Erythroblast (primary cell): ENCODE results near the gene AP1B1.

ENCODE experiments used
- DNase-seq, 2 experiments: peaks; one replicate each; lab custom pipeline; 2025; lab: John Stamatoyannopoulos, UW
- GATA1 ChIP-seq: IDR thresholded peaks from 2 replicates; pipeline ENCODE4 v1.6.1; 2011; ENCODE audit warnings: low read depth, mild to moderate bottlenecking, control low read depth, low read length, moderate library complexity
- POLR2A ChIP-seq: IDR thresholded peaks from 2 replicates; pipeline ENCODE4 v1.6.1; 2011; ENCODE audit warnings: mild to moderate bottlenecking, low read length

Gene AP1B1

DNA sequence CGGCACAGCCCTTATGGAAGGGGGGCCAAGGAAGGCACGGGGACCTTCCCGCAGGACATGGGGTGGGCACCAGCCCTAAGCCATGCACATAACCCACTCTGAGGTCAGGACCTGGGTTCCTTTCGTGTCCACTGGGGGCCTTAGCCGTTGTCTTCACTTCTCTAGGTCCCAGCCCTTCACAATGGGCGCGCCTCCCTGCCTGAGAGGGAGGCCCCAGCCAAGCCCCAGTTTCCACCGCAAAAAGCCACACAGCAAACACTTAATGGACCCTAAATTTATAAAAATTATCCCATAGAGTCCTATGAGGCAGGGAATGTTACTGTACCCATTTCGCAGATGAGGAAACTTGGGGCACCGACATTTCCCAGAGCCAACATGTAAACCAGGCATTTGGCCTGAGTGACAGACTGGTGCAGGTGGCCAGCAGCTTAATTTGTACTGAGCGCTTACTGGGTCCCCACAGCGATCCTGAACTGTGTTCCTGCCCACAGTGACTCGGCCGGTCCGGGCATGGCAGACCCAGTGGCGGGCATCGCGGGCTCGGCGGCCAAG lies 80.7 kb downstream of the AP1B1 start:
- TF ChIP-seq POLR2A = no peak
- TF ChIP-seq GATA1 = no peak
- DNase-seq = peak; percentile 68 to 70

DNA sequence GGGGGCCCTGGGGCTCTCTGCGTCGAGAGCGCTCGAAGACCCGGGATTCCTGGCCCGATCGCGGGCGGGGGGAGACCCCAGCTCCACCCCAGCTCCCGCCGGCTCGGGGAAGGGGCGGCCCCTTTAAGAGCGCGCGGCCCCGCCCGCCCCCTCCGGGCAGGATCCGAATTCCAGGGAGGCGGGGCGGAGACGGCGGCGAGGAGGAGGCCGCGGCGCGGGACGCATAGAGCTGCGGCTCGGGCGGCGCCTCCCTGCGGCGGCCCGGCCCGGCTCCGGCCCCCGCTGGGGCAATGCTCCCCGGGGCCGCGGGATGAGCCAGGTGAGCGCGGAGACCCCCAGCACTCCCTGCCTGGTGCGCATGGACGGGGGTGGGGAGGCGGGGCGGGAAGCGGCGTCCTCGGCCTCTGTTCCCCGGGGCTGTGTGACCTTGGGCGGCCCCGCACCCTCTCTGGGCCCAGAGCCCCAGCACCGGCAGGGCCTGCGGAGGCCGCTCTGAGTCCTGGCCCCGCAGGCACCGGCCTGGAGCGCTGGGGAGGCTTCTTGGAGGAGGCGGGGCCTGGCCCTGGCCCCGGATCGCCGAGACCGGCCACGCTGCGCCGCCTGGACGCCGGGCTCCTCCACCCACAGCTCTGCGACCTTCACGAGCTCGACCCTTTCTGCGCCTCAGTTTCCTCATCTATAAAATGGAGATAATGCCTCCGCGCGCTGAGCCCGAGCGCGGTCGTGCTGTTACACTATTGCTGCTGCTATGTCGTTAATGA lies 81.4 kb downstream of the AP1B1 start:
- DNase-seq = peak; percentile 79 to 85
- no peak for TF ChIP-seq GATA1
- peak; percentile 19 for TF ChIP-seq POLR2A

DNA sequence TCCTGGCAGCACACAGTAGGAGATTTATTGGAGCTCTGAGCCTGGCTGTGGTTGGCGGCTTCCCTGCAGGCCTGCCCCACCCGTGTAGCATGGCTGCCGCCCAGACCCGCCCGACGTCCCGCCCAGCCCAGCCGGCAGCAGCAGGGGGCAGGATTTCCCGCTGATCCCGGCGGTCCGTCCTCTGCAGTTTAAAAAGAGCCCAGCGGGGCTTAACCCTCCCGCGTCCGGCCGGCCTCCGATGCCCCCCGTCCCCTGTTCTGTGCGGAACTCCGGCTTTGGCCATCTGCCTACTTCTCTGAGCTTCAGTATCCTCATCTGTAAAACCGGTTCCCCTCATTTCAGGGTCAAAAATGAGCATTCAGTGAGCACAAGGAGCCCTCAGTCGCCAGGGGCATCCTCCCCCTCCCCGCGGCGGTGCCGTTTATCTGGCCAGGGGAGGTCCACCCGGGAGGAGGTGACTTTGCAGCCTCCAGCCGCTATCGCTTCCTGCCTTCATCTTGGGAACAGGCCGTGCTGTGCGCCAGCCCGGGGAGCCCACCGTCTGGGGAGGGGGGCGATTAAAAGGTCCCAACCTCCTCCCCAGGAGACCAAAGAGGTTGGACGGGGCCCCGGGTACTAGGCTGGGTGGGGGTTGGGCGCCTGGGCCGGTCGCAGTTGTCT lies 82.1 kb downstream of the AP1B1 start, which contains the start of gene GAS2L1:
Gene GAS2L1, plus strand, starts transcription at position 476 of the 660 bp plus-strand sequence. CDS start 1,456 bp downstream, outside the sequence.
- TF ChIP-seq POLR2A (peak; percentile 53), GATA1 (no peak)
- DNase-seq = peak; percentile 87 to 89

DNA sequence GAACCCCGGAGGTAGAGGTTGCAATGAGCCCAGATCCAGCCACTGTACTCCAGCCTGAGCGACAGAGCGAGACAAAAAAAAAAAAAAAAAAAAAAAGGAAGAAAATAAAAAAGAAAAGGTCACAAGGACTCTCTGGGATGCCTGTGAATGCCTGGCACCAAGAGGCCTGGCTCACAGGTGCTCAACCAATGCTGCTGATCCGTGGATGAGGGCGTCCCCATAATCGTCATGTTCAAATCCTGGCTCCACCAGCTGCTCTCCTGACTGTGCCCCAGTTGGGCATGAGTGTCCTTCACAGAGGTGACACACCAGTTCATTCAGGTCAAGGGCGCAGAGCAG lies 82.6 kb downstream of the AP1B1 start:
- TF ChIP-seq GATA1 (no peak), POLR2A (no peak)
- DNase-seq = no peak

DNA sequence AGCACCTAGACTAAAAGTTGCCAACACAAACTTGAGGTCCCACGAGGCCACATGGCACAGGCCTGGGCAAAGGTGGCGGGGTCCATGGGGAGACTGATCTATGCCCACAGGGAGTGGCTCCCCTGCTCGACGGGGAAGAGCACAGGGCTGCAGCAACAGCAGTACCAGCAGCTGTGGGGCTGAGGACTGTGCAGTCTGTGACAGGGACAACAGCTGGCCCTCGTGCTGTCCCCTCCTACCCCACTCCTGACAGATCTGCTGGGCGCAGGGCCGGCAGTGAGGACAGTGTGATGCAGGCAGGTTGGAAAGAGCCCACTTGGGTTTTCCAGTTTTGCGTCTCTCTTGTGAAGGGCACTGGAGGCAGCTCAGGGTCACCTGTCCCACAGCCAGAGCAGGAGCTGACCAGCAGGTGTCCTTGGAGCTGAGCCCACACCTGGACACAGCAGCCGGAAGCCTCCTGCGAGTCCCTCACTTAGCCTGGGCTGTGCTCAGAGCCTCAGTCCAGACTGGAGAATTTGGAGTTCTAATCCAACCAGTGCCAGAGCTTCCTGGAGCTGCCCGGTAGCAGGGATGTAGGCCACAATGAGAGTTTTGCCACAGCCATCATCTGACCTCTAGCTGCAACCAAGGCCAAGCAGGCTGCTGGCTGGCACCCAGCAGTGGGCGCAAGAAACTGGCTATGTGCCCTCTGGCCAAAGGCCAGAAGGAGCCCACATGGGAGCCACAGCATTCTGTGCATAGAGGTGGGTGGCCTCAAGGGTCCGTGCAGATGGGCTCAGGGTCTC lies 85.5 kb downstream of the AP1B1 start:
- no peak for TF ChIP-seq GATA1
- no peak for TF ChIP-seq POLR2A
- no peak for DNase-seq

DNA sequence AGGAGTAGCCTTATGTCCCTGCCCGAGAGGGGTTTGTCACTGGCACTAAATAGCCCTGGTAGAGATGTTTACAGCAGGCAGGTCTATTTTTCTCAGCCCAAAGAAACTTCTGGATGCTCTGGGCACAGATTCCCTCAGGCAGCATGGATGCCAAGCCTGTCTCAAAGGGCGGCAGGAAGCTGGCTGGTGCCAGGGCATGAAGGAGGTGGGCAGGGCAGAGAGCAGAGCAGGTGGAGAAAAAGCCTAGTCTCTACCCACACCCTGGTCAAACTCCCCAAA lies 86.0 kb downstream of the AP1B1 start:
- no peak for DNase-seq
- TF ChIP-seq POLR2A (no peak), GATA1 (no peak)

DNA sequence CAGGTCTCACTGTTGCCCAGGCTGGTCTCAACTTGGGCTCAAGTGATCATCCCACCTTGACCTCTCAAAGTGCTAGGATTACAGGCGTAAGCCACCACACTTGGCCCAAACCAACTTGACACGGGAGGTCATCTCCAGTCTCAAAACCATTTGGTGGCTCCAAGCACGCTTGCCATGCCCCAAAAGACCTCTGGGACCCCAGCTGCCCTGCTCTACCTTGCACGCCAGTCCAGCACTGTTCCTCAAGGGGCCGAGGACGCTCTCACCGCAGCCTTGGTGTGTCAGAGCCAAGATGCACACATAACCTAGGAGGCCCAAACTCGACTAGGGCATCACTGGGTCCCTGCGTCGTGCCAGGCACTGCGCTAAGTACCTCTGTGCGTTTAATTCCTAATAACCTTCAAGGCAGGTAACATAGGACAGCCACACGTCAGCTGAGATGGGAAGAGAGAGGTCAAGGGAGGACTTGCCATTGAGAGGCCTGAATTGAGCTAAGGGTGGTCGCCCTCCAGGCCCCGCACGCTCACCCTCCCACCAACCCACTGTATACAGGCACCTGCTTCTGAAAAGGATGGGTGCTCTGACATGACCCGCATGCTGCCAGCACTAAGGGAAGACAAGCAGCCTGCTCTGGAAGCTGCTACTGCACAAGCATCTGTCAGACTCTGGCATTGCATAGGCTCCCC lies 86.5 kb downstream of the AP1B1 start:
- DNase-seq = peak in 1 of 2 experiments; percentile 37
- no peak for TF ChIP-seq POLR2A
- TF ChIP-seq GATA1 = no peak

DNA sequence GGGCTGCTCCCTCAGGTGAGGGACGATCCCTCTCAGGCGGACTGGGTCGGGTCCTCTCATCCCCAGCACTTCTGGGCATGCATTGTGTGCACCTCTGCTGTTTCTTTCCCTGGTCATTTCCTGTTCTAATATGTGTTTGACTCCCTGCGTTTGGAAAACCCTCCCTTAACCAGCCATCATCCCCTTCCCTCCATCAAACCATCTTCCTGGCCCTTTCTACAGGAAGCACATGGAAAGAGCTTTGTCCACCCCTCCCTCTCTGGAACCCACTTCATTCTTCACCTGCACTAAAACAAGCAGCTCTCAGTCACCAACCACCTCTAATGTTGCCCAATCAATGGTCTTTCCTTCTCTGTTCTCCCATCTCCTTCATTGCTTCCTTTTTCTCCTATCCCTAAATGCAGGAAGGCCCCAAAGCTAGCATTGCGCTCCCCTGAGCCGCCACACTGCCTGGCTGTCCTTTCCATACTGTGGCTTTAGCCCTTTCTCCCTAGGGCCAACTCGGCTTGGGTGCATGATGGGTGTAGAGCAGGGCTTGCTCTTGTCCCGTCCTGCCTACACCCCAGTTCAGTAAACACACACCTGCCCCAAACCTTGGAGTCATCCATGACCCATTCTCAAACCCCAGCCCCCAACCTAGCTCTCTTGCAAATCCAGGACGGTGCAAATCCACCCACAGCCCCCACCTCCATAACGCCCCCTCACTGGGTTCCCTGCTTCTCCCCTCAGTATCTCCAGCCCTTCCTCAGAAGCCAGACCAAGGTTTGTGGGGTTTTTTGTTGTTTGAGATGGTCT lies 87.4 kb downstream of the AP1B1 start:
- DNase-seq = no peak
- no peak for TF ChIP-seq GATA1
- TF ChIP-seq POLR2A = no peak

DNA sequence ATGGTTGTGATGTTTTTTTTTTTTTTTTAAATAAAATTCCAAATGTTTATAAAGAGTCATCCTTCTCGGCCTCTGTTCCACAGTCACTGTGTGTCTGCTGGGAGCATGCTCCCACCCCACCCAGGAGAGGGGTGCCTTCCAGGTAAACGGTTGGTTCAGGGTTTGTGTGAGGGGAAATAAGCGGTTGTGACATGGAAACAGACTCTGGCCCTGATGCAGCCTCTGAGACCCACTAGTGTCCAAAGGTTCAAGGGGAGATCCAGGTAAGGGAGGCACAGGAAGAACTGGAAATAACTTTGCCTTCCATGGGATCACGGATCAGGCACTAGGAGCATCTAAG lies 87.9 kb downstream of the AP1B1 start:
- TF ChIP-seq POLR2A = no peak
- TF ChIP-seq GATA1 = no peak
- DNase-seq = no peak

DNA sequence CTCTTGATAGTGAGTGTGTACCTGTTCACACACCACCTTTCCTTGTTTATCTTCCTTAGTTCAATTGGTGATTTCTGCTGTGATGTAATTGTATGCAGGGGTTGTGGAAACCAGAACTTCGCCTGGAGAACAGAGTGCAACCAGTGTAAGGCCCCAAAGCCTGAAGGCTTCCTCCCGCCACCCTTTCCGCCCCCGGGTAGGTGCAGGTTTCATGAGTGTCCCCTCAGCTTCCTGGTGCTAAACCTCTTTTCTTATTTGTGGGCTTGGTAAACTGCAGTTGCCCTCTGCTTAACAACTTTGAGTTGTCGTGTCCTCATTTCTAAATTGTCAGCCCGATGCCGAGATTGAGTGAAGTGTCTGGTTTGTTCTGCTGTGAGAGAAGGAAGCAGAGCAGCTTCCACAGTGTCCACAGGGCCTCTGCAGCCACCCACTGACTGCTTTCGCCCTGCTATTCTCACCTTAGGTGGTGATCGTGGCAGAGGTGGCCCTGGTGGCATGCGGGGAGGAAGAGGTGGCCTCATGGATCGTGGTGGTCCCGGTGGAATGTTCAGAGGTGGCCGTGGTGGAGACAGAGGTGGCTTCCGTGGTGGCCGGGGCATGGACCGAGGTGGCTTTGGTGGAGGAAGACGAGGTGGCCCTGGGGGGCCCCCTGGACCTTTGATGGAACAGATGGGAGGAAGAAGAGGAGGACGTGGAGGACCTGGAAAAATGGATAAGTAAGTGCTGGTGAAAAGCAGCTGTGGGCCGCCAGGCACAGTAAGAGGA lies 89.1 kb downstream of the AP1B1 start:
- no peak for TF ChIP-seq GATA1
- no peak for TF ChIP-seq POLR2A

DNA sequence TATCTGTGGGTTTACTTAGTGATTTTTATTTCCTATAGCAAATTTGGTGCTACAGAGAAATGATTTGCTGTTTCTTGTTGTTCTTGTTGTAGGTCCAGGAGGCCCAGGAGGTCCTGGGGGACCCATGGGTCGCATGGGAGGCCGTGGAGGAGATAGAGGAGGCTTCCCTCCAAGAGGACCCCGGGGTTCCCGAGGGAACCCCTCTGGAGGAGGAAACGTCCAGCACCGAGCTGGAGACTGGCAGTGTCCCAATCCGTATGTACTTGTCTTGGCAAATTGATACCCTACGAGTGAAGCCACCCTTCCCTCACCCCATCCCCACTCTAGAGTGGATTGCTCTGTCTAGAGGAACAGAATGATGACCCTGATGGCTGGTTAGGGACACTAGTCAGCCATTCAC lies 89.7 kb downstream of the AP1B1 start:
- no peak for TF ChIP-seq GATA1
- TF ChIP-seq POLR2A = no peak
- DNase-seq = no peak

More for the DNA sequence above, 89.1 kb downstream of the AP1B1 start:
- no peak for DNase-seq

DNA sequence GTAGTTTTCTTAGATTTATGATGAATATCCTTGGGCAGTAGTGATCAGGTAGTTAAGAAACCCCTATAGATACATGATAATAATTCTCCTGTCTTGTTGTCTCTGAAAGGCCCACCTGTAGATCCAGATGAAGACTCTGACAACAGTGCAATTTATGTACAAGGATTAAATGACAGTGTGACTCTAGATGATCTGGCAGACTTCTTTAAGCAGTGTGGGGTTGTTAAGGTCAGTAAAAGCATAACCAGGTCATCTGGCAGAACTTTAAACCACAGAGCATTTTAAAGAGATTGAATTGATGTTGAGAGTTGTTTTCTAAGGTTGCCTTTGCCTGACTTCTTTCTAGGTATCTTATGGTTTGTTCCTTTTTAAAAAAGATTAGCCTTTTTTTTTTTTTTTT lies 96.0 kb downstream of the AP1B1 start:
- no peak for TF ChIP-seq POLR2A
- TF ChIP-seq GATA1 = no peak
- DNase-seq = no peak
